Measurements from ENCODE around the gene KITLG. TPM values are rescaled to one million over a fixed set of nuclear protein-coding genes. Genes with fewer than 3 reads are reported as not detected.
"Not testable (repeated sequence)": the region's sequence is repeated elsewhere in the genome, so short reads cannot be mapped to it uniquely, and the experiment has no call there.

Gene KITLG
- total RNA-seq, 2 donors from 2014 or later: 0.05 TPM; not detected in 1

- ATAC-seq (replicated peaks): no peak
- Mint-ChIP-seq H3K27me3 (no peaks in the 10 kb centered on the region), H3K4me3 (no peak overlapping the region), H3K9me3 (peaks cover 6% of the 10 kb centered on the region), H3K27ac (no peak overlapping the region), H3K4me1 (no peaks in the 10 kb centered on the region), H3K36me3 (ENCODE audit: low read depth) (no peaks in the 10 kb centered on the region)
Measured at GRCh38 chr12:88503281-88503703, 77.0 kb downstream of the KITLG start.

- H3K4me1 Mint-ChIP-seq: no peaks in the 10 kb centered on the region
- H3K9me3 Mint-ChIP-seq: peaks cover 6% of the 10 kb centered on the region
- H3K4me3 Mint-ChIP-seq: no peak overlapping the region
- H3K27me3 Mint-ChIP-seq: no peaks in the 10 kb centered on the region
- no peaks in the 10 kb centered on the region for H3K36me3 Mint-ChIP-seq (ENCODE audit: low read depth)
- no peak overlapping the region for H3K27ac Mint-ChIP-seq
- no peak for ATAC-seq (replicated peaks)
Measured at GRCh38 chr12:88501972-88502938, 78.0 kb downstream of the KITLG start.

DNA sequence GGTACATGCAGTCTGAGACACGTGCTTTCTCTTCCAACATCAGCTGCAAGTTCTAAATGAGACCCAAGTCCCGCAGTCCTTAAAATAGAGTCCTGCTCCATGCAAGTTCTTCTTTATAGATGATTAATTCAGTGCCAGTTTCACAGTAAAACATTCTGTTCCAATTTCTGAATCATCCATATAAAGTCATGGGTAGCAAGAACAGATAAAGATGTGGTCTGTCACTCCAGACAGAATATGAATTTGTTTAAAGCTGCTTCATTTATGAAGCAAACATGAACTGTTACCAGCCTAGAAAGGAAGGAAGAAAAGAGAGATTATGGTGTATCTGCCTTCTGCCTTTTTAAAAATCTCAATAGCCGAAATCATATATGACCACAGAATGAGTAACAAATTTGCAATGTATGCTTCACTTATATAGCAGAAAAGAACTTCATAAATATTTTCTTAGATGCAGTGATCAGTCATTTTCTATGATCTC, 83.3 kb downstream of the KITLG start:
- H3K27me3 Mint-ChIP-seq: no peaks in the 10 kb centered on the region
- ATAC-seq (replicated peaks): no peak
- no peaks in the 10 kb centered on the region for H3K36me3 Mint-ChIP-seq (ENCODE audit: low read depth)

GRCh38 chr12:88496429-88496828, 83.8 kb downstream of the KITLG start:
- Mint-ChIP-seq H3K9me3 (peaks cover 9% of the 10 kb centered on the region), H3K27me3 (no peaks in the 10 kb centered on the region), H3K36me3 (ENCODE audit: low read depth) (no peaks in the 10 kb centered on the region), H3K27ac (no peak overlapping the region), H3K4me3 (no peak overlapping the region), H3K4me1 (no peaks in the 10 kb centered on the region)
- ATAC-seq (replicated peaks): no peak

More for the DNA sequence above, 83.3 kb downstream of the KITLG start:
- Mint-ChIP-seq H3K27ac (no peak overlapping the region), H3K4me1 (no peaks in the 10 kb centered on the region), H3K4me3 (no peak overlapping the region), H3K9me3 (peaks cover 9% of the 10 kb centered on the region)

DNA sequence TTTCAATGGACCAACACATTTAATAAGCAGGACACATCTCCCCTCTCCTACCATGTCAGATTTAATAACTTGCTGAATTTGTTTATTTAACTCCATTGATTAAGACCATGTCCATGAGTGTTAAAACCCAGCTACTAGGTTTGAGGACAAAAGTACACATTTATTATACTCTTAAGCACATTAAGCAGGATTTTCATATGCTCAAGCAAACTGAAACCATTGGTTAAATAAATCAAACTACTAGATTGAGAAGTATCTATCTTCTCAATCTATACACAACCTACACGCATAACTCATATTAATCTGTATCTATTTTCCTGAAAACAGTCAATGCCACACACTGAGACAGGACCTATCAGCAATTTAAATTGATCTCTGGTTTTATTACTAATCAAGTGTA, 85.2 kb downstream of the KITLG start:
- Mint-ChIP-seq H3K4me1 (no peaks in the 10 kb centered on the region), H3K9me3 (peaks cover 8% of the 10 kb centered on the region), H3K27me3 (no peaks in the 10 kb centered on the region), H3K27ac (no peak overlapping the region), H3K4me3 (no peak overlapping the region), H3K36me3 (ENCODE audit: low read depth) (no peaks in the 10 kb centered on the region)
- no peak for ATAC-seq (replicated peaks)

DNA sequence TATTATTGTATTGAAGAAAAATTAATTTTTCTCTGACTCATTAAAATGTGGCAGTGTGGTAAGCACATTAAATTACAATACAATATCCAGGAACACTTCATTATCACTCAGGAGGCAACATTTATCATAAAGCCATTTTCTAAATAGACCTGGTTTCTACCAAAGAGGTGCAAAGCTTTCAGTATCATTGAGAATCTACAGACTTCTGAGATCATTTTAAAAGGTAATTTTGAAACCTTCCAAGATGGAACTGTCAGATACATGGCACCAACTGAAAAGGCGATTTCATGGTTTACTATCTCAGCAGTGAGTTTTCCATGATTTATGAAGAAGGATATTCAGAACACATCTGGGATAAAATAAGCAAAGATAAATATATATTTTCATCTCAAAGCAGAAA, 85.8 kb downstream of the KITLG start:
- no peak for ATAC-seq (replicated peaks)
- Mint-ChIP-seq H3K36me3 (ENCODE audit: low read depth) (no peaks in the 10 kb centered on the region), H3K4me3 (no peak overlapping the region), H3K27me3 (no peaks in the 10 kb centered on the region), H3K27ac (no peak overlapping the region), H3K4me1 (no peaks in the 10 kb centered on the region), H3K9me3 (peaks cover 3% of the 10 kb centered on the region)

- Mint-ChIP-seq H3K27me3 (no peaks in the 10 kb centered on the region), H3K4me3 (no peak overlapping the region), H3K4me1 (no peaks in the 10 kb centered on the region), H3K27ac (no peak overlapping the region), H3K9me3 (peaks cover 3% of the 10 kb centered on the region), H3K36me3 (ENCODE audit: low read depth) (no peaks in the 10 kb centered on the region)
- ATAC-seq (replicated peaks): no peak
Measured at GRCh38 chr12:88493636-88494035, 86.6 kb downstream of the KITLG start.

- H3K27ac Mint-ChIP-seq: no peak overlapping the region
- no peaks in the 10 kb centered on the region for H3K36me3 Mint-ChIP-seq (ENCODE audit: low read depth)
- no peaks in the 10 kb centered on the region for H3K27me3 Mint-ChIP-seq
- no peaks in the 10 kb centered on the region for H3K4me1 Mint-ChIP-seq
- H3K4me3 Mint-ChIP-seq: no peak overlapping the region
- H3K9me3 Mint-ChIP-seq: no peaks in the 10 kb centered on the region
- no peak for ATAC-seq (replicated peaks)
Measured at GRCh38 chr12:88490425-88490824, 89.8 kb downstream of the KITLG start.

DNA sequence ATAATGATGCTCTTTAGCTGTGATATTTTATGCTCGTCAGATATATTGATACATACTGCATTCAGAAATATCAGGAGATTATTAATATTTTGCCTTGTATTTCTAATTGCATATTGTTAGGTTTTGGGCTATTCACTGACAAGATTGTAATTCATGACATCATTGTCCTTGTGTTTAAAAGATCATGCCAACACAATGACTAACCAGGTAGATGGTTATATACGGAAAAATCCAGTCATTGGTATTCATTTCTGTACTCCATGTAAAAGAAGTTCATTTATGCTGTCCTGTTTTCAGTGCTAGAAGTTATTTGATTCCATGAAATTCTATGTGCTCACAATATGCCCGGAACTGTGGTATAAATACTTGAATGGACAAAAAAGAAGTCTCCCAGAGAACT, 107.5 kb downstream of the KITLG start:
- Mint-ChIP-seq H3K36me3 (ENCODE audit: low read depth) (no peaks in the 10 kb centered on the region), H3K27ac (no peak overlapping the region), H3K9me3 (peaks cover 4% of the 10 kb centered on the region), H3K4me3 (no peak overlapping the region), H3K27me3 (no peaks in the 10 kb centered on the region), H3K4me1 (no peaks in the 10 kb centered on the region)
- ATAC-seq (replicated peaks): no peak

- Mint-ChIP-seq H3K4me1 (no peaks in the 10 kb centered on the region), H3K27me3 (no peaks in the 10 kb centered on the region), H3K36me3 (ENCODE audit: low read depth) (no peaks in the 10 kb centered on the region), H3K9me3 (peaks cover 4% of the 10 kb centered on the region), H3K4me3 (no peak overlapping the region), H3K27ac (no peak overlapping the region)
- no peak for ATAC-seq (replicated peaks)
Measured at GRCh38 chr12:88472248-88472647, 108.0 kb downstream of the KITLG start.

DNA sequence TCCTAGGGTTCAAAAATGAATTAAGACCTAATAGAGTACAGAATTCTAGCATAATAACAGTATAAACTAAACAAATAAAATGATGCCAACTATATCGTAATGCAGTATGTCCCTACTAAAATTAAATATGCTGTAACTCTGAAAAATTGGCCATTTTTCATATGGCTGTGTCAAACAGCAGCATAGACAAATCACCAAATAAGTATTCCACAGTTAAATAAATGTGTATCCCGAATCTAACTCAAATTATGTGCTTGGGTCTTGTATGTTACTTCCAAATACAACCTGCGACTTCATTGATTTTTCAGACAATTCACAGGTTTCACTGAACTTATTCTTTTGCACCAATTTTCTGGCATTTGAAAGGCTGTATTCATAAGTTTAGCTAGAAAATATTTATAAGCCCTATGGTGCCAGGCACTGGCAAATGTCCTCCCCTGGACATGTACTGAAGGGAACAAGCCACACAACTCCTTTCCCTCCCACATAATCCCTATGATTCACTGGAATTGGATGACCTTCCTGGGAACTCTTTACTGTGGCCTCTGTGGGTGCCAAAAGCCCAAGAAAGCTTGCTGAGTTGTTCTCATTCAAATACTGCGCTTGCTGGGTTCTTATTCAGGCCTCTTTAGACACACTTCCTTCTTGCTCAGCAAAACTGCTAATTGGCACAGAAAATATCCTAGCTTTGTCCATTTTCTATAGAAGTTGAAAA, 108.8 kb downstream of the KITLG start:
- Mint-ChIP-seq H3K9me3 (peaks cover 4% of the 10 kb centered on the region), H3K27me3 (no peaks in the 10 kb centered on the region), H3K27ac (no peak overlapping the region), H3K4me3 (no peak overlapping the region), H3K4me1 (no peaks in the 10 kb centered on the region), H3K36me3 (ENCODE audit: low read depth) (no peaks in the 10 kb centered on the region)
- no peak for ATAC-seq (replicated peaks)

DNA sequence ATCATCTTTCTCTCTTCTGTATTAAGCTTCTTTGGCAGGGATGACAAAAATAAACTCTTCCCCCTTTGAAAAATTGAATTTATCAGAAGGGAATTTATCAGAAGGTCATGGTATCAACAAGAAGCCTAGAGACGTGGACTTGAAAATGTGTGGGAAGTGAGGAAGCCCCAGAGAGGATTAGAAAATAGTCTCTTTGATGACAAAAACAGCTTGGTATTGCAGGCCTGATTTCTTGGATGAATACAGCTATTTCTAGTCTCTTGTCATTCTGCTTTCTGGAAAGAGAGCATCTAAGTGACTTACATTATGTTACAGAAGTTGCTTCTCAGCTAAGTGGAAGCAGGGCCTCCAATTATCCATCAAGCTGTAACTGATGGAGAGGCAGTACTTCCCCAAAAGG, 111.1 kb downstream of the KITLG start:
- ATAC-seq (replicated peaks): no peak
- no peaks in the 10 kb centered on the region for H3K27me3 Mint-ChIP-seq
- H3K27ac Mint-ChIP-seq: no peak overlapping the region
- H3K4me3 Mint-ChIP-seq: no peak overlapping the region
- H3K9me3 Mint-ChIP-seq: peaks cover 4% of the 10 kb centered on the region
- no peaks in the 10 kb centered on the region for H3K36me3 Mint-ChIP-seq (ENCODE audit: low read depth)
- H3K4me1 Mint-ChIP-seq: no peaks in the 10 kb centered on the region

DNA sequence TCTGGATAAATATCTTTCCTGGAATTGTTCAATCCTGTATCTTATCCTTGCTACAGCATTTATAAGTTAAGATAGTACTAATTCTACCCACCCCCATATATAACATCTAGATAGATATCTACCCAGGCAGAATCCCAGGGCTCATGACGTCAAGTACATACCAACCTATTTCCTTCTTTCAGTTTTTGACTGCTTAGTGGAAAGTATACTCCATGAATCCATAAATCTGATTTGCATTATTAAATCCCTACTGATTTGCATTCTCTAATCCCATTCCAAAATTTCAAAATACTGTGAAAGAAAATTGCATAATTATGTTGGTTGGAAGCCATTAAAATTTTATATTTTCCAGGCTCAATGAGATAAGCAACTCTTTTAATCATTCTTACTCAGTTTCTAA, 111.7 kb downstream of the KITLG start:
- no peak overlapping the region for H3K4me3 Mint-ChIP-seq
- ATAC-seq (replicated peaks): no peak

GRCh38 chr12:88466708-88467107, 113.6 kb downstream of the KITLG start:
- H3K27ac Mint-ChIP-seq: not testable (repeated sequence)

More for the DNA sequence above, 111.7 kb downstream of the KITLG start:
- Mint-ChIP-seq H3K27me3 (no peaks in the 10 kb centered on the region), H3K9me3 (peaks cover 4% of the 10 kb centered on the region), H3K36me3 (ENCODE audit: low read depth) (no peaks in the 10 kb centered on the region), H3K4me1 (no peaks in the 10 kb centered on the region), H3K27ac (no peak overlapping the region)

DNA sequence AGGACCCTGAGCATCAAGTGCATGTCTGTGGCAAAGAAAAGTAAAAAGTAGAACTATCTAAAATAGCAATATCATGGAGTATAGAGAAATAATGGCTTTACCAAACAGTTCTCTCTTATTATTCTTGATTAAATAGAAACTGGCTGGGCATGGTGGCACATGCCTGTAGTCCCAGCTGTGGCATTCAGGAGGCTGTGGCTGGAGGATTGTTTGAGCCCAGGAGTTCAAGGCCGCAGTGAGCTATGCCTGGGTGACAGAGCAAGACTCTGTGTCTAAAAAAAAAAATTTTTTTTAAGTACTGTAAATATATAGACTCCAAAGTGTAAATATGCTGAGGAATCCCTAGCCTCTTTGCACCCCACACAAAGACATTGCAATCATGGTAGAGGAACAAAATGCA, 121.9 kb downstream of the KITLG start:
- Mint-ChIP-seq H3K27me3 (no peaks in the 10 kb centered on the region), H3K4me3 (no peak overlapping the region), H3K4me1 (no peaks in the 10 kb centered on the region), H3K36me3 (ENCODE audit: low read depth) (no peaks in the 10 kb centered on the region), H3K9me3 (peaks cover 5% of the 10 kb centered on the region), H3K27ac (no peak overlapping the region)
- no peak for ATAC-seq (replicated peaks)

More at GRCh38 chr12:88466708-88467107, 113.6 kb downstream of the KITLG start:
- H3K9me3 Mint-ChIP-seq; H3K4me3 Mint-ChIP-seq; H3K27me3 Mint-ChIP-seq; H3K36me3 Mint-ChIP-seq (ENCODE audit: low read depth); H3K4me1 Mint-ChIP-seq; ATAC-seq (replicated peaks): not testable (repeated sequence)
